HG02852 (cell line): ENCODE data around the gene MYL12A.

ENCODE experiments used
- ATAC-seq: cut with Tn5 transposase; IDR thresholded peaks from one replicate; pipeline ENCODE4 v1.9.1; 2021; ENCODE audit warnings: mild to moderate bottlenecking, moderate library complexity; ENCODE audit not compliant: unreplicated experiment

MYL12A gene

DNA sequence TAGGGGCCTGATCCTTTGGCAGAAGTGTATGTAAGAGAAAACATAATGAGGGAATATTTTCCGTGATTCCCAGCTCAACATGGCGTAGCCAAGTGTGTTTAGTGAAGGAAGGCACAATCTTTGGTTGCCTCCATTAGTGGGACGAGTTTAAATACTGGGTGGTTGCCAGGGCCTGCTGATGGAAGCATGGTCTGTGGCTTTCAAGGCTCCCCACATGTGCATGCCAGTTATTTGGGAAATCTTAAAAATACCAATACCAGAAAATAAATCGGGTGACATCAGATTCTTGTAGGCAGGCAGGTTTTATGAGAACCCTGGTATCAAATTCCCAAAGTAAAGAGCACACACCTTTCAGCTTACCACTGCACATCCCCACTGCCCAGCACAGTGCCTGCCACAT is 7.1 kb downstream of the MYL12A start:
- ATAC-seq = no peak

DNA sequence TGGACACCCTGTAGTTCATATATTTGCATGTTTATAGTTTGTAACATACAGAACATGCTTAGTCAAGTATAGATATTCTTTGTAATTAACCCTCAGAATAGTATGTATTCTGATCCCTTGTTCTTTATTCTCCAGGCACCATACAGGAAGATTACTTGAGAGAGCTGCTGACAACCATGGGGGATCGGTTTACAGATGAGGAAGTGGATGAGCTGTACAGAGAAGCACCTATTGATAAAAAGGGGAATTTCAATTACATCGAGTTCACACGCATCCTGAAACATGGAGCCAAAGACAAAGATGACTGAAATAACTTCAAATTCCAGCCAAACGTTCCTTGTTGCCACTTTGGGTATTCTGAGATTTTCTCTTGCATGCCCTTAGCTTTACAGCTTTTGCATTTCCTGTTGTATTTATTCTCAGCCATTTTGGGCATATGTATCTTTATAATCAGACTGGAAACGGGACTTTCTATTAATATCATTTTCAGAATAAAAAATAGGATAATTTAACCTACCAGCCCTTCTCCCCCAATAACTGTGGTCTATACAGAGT is 8.1 kb downstream of the MYL12A start:
- ATAC-seq = no peak

DNA sequence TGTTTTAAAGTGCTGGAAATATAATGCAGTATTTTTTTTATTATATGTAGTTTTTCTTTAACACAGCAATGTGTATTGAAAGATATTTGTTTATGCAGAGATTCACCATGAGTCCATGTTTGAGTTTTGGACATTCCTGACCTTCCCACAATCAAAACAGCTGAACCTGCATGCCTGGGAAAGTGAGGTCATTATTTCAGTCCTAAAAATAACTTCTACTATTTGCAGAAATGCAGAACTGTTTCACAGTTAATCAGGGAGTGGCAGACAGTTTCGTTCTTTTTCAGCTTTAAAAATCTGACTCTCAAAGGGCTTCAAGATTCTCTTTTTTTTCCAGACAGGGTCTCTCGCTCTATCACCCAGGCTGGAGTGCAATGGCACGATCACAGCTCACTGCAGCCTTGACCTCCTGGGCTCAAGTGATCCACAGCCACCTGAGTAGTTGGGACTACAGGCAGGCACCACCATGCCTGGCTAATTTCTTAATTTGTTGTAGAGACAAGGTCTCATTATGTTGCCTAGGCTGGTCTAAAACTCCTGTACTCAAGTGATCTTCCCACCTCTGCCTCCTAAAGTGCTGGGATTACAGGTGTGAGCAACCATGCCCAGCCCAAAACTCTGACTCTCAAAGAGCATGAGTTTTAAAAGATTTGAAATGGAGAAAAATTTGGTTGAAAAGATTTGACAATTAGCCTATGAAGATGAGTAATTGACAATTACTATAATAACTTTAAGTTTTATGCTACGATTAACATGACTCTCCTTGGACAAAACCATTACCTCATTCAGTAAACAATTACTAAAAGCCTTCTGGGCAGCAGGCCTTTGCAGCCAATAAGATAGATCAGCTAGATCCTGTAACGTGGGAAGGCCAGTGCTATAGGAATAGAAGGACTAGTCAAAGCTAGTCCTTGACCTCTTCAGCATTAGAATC is 9.4 kb downstream of the MYL12A start:
- no peak for ATAC-seq

DNA sequence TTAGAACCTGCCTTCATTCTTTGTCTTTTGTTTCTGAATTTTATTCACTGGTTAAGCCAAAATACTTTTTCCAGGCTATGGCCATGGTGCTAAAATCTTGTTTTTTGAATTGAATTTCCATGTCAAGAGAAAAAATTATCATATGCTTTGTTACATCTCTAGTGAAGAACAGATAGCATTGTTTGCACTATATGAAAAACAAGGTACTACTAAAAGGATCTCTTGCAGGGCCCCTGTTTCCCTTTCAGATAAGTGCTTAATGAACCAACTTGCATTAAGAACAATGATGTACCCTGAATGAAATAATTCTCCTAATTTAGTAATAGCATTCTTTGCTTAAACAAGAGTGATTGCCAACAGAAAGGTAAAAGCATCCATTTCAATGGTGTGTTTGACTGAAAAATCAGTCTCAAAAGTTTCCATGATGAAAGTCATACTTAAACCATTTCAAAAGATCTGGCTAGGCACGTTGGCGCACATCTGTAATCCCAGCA is 10.1 kb downstream of the MYL12A start:
- no peak for ATAC-seq

DNA sequence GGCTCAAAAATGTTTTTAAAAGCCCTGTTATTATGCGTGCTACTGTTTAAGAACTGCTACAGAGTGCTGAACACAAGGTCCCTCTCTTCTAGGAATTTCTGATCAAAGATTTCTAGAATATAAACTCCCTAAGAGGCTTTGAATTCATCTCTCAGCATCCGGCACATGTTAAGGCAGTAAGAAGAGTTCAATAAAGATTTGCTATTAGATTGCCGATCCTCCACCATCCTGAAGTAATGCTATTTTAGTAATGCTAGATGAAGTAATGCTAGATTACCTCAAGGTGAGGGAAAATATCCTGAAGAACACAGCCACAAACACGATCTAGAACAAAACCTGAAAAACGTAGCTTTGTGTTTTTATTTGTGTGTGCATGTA is 13.4 kb downstream of the MYL12A start:
- ATAC-seq = no peak

DNA sequence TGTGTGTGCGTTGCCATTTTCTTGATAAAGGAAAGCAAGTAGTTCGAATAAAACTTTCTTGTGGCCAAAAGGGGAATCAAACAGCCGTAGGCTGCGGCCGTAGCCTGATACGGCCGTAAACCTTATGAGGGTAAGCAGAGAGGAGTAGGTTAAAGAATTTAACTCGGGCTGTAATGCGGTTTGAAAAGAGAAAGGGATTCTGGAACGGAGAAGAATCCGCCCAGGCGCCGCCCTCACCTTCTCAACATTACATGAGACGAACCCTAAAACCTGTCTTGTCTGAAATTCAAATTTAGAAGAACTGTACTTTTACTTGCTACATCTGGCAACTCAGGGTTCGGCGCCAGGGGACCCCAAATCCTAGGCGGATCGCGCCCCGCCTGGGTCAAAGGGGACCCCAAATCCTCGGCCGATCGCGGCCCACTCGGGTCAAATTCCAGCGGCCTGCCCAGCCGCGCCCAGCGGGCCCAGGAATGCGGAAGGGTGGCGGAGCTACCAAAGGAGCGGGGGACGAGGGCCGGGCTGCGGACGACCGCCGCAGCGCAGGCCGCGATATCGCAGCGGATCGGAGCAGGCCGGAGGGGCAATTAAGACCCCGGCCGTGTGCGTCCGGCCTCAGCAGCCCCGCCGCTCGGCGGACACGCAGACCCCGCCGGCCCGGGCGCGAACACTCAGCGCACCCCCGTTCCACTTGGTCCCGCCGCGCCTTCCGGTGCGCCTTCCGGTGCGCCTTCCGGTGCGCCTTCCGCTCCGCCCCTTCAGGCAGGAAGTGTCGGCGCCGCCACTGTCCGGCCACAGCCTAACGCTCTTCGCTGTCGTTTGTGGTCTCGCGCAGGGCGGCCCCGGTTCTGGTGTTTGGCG is 14.0 kb downstream of the MYL12A start, which contains the start of gene MYL12B:
Gene MYL12B, plus strand, starts transcription at position 761 of the 861 bp plus-strand sequence. CDS start 10,766 bp downstream, outside the sequence.
- ATAC-seq = peak; percentile 83

DNA sequence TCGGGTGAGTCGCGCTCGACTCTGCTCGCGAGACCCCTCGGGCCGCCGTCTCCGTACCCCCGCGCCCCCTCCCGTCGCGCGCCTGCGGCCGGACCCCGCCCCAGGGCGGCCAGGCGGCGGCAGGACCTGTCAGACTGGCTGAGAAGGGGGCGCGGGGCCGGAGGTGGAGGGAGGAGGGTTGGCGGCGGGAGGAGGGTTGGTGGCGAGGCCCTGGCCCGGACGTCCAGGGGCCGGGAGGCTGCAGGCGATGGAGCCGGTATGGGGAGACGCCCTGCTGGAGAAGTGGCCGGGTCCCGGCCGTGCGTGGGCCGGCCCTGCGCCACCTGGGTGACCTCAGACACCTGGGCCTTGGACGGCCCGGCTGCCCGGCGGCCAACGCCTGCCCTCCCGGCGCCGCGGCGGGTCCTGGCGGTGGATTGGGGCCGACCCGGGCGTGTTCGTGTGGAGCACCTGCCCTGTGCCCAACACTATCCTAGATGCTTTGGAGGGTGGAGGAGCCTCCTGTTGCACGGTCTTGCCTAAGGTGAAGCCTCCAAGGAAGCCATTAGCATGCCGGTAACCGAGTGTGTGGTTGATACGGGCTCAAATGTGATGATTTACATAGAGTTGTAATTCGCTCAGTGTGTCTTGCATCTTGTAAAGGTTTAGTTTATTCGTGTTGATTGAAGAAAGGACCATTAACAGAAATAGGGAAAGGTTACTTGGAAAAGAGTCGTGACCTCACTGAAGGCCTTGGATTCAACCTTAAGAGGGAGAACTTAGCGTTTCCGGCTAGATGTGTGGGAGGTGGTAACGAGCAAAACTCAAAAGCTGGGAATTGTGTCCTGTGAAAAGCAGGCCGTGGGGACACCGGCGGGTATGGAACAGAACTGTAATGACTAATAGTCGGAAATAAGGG is 14.9 kb downstream of the MYL12A start:
- peak; percentile 35 for ATAC-seq

DNA sequence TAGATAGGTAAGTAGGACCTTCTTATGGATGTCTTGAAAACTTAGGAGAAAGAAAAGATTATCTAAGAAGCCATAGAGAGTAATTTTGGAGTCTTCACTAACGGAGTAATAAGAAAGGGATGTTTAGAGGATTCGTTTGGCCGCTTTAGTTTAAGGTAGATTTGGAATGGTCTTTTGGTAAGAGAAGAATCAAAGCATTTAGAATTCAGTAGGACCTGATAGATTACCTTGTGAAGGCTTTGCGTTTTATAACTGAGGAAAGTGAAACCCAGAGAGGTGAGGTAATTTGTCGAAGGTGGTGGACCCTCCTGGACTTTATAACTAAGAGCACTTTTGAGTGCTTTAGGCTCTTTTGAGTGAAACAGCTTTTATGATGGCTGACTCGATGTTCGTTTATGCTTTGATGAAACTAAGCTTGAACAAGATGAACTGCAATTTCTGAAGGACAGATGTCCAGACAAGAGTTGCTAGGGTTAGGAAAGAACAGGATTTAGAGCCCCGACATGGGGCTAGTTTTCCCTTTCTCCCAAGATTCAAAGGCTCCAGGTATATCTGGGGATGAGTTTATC is 15.6 kb downstream of the MYL12A start:
- no peak for ATAC-seq

DNA sequence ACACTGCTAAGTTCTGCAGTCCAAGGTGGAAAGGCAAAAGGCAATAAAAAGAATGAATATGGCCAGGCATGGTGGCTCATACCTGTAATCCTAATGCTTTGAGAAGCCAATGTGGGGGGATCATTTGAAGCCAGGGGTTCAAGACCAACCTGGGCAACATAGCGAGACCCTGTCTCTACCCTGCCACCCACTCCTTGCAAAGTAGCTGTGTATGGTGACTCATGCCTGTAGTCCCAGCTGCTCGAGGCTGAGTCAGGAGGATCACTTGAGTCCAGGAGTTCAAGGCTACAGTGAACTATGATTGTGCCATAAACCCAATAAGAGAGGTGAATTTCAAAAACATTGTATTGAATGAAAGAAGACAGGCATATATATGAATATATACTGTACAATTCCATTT is 16.8 kb downstream of the MYL12A start:
- no peak for ATAC-seq

DNA sequence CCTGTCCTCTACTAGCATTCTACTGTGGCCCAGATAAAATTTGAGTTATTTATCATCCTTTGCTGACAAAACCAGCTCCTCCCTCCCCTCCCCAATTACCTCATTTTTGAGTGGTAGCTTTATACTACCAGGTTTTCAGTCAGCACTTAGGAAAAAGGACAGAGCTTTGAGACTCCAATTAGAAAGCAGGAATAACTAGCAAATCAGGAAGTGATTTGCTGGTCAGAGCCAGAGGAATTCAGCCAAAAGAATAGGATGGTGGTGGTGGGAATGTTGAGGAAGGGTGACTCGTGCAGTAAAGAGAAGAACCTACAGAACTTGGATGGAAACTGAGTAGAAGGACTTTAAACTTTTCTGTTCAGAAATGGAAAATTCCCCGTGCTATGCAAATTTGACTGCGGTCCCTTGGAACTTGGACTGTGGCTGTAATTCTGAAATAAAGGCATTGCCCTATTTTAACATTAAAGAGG is 18.0 kb downstream of the MYL12A start:
- no peak for ATAC-seq

DNA sequence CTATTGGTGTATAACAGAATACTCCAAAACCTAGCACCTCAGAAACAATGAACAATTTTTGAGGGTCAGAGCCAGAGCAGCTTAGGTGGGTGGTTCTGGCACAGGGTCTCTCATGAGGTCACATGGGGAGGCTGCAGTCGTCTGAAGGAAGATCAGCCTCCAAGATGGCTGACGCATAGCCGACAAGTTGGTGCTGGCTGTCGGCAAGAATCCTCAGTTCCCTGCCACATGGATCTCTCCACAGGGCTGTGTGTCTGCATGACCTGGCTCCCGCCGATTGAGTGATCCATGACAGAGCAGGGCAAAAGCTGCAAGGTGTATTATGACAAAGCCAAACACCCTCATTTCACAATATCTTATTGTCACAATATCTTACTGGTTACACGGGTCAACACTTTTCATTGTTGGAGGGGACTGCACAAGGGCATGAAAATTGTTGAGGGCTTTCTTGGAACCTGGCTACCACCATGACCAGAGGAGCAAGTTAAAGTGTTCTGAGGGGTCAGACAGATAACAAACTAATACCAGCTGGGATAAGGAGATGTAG is 18.5 kb downstream of the MYL12A start:
- no peak for ATAC-seq

DNA sequence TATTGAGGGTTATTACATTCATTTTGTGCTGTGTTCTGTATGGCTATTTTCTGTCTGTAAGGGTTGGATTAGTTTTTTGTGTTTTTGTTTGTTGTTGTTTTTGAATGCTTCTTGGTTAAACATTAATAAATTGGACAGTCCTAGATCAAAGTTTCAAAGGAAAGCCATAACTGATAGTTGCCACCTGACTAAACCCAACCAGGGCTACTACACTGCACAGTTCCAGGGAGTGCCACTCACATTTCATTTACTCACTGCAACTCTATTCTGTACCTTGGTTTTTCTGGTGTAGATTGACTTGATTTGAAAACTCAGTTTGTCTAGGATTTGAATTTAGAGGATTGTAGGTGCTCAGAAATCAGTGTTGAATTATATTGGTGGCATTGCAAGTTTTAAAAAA is 20.7 kb downstream of the MYL12A start:
- ATAC-seq = no peak

DNA sequence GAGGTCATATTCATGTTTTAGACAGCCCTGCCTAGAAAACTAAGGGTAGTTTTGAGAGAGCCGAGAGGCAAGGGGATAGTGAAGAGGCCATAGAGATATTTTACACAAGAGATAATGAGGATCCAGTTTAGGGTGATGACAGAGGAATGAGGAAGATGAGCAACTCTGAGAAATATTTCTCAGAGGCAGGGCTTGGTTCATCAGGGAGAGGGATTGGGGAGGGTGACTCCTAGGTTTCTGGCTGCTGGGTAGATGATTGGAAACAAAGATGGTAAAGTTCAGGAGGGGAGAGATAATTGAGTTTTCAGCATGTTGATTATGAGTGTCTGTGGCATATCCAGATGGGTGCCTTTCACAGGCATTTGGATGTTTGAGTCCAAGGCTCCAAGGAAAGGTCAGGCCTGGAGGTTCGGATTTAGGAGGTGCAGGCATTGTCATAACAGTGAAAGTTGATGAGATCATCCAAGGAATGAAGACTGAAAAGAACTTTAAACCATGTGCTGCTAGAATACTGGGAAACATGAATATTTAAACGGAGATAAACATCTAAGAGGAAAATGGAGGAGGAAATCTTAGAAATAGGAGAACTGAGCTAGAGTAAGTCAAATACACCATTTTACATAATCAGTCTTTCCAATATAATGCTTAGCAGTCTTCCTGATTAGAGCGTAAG is 21.8 kb downstream of the MYL12A start:
- ATAC-seq = no peak

DNA sequence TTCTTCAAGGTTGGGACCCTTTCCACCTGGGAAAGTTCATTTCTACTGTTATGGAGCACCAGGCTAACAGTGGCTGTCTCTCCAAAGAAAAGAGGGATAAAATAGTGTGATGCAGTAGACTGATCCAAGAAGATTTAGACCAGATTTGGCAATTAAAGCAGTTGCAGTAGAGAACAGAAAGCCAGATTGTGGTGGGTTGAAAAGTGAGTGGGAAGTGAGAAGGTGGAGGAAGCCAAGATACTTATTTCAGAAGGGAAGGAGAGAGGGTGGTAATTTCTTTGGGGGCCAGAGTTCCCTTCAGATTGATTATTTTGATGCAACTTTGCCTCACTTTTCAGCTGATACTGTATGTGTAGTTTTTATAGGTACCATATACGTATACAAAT is 22.3 kb downstream of the MYL12A start:
- no peak for ATAC-seq

DNA sequence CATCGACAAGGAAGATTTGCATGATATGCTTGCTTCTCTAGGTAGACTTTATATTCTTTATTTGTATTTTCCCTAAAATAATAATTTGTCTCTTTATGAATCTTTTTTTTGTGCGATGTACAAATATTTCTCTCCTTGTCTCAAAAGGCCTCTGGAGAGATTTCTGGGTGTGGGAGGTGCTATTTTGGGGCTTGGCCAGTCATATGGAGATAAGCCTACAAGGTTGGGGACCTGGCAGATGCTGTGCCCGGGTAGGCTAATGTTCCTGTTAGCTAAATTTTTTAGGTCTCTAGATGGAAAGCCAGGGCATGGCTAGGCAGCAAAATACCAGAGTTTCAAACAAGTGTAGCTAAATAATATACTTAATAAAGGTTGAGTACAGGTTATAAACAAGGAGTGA is 25.4 kb downstream of the MYL12A start:
- ATAC-seq = no peak

DNA sequence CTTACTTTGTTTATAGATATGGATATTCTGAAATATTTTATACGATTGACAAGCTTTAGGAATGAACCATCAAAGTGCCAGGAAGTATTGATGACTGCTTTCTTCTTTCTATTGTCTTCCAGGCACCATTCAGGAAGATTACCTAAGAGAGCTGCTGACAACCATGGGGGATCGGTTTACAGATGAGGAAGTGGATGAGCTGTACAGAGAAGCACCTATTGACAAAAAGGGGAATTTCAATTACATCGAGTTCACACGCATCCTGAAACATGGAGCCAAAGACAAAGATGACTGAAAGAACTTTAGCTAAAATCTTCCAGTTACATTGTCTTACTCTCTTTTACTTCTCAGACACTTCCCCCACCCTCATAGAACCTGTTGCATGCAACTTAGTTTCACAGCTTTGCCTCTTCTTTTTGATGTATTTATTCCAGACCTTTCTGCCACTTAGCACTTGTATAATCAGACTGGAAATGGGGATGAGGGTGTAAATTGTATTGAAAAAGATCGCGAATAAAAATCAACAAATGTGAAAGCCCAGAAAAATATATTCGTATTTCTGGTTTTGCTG is 30.1 kb downstream of the MYL12A start:
- ATAC-seq = peak; percentile 41

DNA sequence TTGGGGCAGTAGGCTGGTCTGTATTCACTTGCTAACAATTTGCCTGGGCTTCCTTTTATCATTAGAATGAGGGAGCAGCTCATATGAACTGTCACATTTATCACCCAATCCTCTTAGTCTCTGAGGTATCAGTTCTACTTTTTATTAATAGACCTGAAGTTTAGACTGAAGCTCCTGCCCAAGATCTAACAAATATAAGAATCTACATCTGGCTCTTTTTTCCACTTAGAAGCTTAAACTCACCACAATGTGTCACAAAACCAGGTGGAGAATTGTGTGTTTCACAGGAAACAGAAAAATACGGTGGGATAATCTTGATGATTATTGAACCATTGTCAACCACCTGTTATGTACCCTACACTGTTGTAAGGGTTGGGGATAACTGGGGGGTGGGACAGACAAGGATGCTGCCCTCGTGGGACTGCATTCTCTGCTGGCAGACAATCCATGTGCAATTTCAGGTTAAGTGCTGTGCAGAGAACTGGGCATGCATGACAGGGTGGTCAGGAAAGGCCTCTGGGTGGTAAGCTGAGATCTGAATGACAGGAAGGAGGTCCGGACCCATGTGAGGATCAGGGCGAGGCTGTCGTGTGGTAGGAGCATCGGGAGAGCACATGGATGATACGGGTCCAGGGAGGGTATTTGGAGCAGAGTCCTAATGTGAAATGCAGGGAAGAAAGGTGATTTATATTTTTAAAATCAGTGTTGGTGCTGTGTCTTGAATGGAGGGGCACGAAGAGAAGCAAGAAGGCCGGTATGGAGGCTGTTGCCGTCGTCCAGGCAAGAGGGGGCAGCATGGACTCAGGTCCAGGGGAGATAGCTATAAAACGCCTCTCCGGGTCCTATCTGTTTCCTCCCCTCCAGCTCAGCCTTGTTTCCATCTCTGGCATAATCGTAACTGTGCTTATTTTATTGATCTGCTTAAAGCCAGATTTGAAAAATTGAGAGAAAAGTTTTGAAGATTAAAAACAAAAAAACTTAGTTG is 31.9 kb downstream of the MYL12A start:
- ATAC-seq = peak; percentile 81
